ENCODE results near the gene TTC23.
A peak's percentile ranks its signal among the peaks of the same experiment; 100 is the strongest.

TTC23 gene

GRCh38 chr15:99249270-99249841 lies at the start of gene TTC23:
Gene TTC23 (minus strand): TSS chr15:99249581. CDS start chr15:99228712, 20,869 bp downstream.
- no peak for TF ChIP-seq FOXK2 (IDR thresholded peaks at IDR 0.05)
- TF ChIP-seq CTBP1 (IDR thresholded peaks at IDR 0.05; ENCODE audit: borderline replicate concordance) = no peak
- TF ChIP-seq SUZ12 (IDR thresholded peaks at IDR 0.05) = no peak
- no peak for TF ChIP-seq FOXA1 (IDR thresholded peaks at IDR 0.05)
- no peak for TF ChIP-seq BHLHE40 (IDR thresholded peaks at IDR 0.05; ENCODE audit: borderline replicate concordance)
- TF ChIP-seq TARDBP (IDR thresholded peaks at IDR 0.05) = no peak
- no peak for TF ChIP-seq LEF1 (IDR thresholded peaks at IDR 0.05; ENCODE audit: borderline replicate concordance)
- TF ChIP-seq, protein P1, sequence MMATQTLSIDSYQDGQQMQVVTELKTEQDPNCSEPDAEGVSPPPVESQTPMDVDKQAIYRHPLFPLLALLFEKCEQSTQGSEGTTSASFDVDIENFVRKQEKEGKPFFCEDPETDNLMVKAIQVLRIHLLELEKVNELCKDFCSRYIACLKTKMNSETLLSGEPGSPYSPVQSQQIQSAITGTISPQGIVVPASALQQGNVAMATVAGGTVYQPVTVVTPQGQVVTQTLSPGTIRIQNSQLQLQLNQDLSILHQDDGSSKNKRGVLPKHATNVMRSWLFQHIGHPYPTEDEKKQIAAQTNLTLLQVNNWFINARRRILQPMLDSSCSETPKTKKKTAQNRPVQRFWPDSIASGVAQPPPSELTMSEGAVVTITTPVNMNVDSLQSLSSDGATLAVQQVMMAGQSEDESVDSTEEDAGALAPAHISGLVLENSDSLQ (IDR thresholded peaks at IDR 0.05) = peak; percentile 98
- DNase-seq (ENCODE audit: extremely low spot score) = peak; percentile 68
- ChIA-PET POLR2A (no interaction called here), CTCF (interaction anchor here (0.7 kb wide), 1 partner anchor 23 kb away, joined by 3 read pairs; no protein-coding TSS in a partner anchor)

DNA sequence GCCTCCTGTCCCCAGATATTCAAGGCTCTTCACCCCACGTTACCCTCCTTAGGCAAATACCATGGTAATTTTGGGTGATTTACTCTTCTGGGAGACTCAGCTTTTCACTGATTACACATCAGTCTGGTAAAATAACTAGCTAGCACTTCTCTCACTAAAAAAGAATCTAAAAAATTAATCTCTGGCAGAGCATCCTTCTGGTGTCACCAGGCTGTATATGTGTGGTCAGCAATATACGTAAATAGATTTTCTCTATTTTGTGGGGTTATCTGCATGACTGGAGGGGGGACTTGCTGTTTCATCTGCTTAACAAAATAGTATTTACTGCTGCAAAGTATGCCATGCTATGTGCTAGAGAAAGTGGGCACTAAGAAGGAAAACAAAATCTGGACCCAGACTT lies 47.0 kb upstream of the TTC23 start:
- no peak for DNase-seq (ENCODE audit: extremely low spot score)
- CTCF ChIA-PET = interaction anchor here (1.7 kb wide), 1 partner anchor 408 kb away, joined by 5 read pairs; no protein-coding TSS in a partner anchor
- POLR2A ChIA-PET = interaction anchor here (2.8 kb wide), 1 partner anchor 437 kb away, joined by 6 read pairs; the partner anchor contains the start of gene LYSMD4
- TF ChIP-seq, protein P1 (IDR thresholded peaks at IDR 0.05) = no peak
- TF ChIP-seq NFRKB (IDR thresholded peaks at IDR 0.05) (no peak), L3MBTL2 (conservative IDR thresholded peaks at IDR 0.05) (no peak), FOXK2 (IDR thresholded peaks at IDR 0.05) (no peak), SUZ12 (IDR thresholded peaks at IDR 0.05) (no peak), CTBP1 (IDR thresholded peaks at IDR 0.05; ENCODE audit: borderline replicate concordance) (no peak), SP1 (IDR thresholded peaks at IDR 0.05) (no peak)

DNA sequence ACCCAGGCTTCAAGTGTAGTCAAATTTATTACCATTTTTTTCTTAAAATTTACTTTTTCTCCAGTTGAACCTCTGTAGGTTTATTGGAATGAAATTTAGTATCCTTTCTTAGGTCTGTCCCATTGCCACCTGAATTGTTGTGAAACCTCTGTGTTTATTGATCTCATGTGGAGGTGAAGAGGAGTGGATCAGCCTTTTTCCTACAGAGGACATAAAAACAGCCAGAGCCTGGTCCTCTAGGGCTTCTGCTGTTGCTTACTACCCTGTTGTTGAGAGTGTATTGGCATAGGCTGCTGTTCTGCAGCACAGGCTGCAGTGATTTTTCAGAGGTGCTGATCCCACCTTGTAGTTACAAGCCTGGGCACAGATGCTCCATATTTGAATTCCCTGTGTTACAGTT lies 46.5 kb upstream of the TTC23 start:
- ChIA-PET CTCF (no interaction called here), POLR2A (interaction anchor here (2.8 kb wide), 1 partner anchor 437 kb away, joined by 6 read pairs; the partner anchor contains the start of gene LYSMD4)
- no peak for TF ChIP-seq TARDBP (IDR thresholded peaks at IDR 0.05)
- no peak for TF ChIP-seq FOXK2 (IDR thresholded peaks at IDR 0.05)
- TF ChIP-seq, protein P1 (IDR thresholded peaks at IDR 0.05) = no peak
- TF ChIP-seq NFRKB (IDR thresholded peaks at IDR 0.05) = no peak
- TF ChIP-seq L3MBTL2 (conservative IDR thresholded peaks at IDR 0.05) = no peak
- no peak for TF ChIP-seq HDGF (IDR thresholded peaks at IDR 0.05; ENCODE audit: borderline replicate concordance)
- no peak for TF ChIP-seq FOXA1 (IDR thresholded peaks at IDR 0.05)
- no peak for DNase-seq (ENCODE audit: extremely low spot score)

- POLR2A ChIA-PET = no interaction called here
- no peak for DNase-seq (ENCODE audit: extremely low spot score)
- TF ChIP-seq SUZ12 (IDR thresholded peaks at IDR 0.05) (no peak), FOXA1 (IDR thresholded peaks at IDR 0.05) (no peak), L3MBTL2 (conservative IDR thresholded peaks at IDR 0.05) (no peak), CTBP1 (IDR thresholded peaks at IDR 0.05; ENCODE audit: borderline replicate concordance) (no peak), LEF1 (IDR thresholded peaks at IDR 0.05; ENCODE audit: borderline replicate concordance) (no peak), FOXM1 (IDR thresholded peaks at IDR 0.05; ENCODE audit: borderline replicate concordance) (no peak), HDGF (IDR thresholded peaks at IDR 0.05; ENCODE audit: borderline replicate concordance) (no peak), NFRKB (IDR thresholded peaks at IDR 0.05) (no peak), TARDBP (IDR thresholded peaks at IDR 0.05) (no peak), BHLHE40 (IDR thresholded peaks at IDR 0.05; ENCODE audit: borderline replicate concordance) (no peak), ZNF384 (IDR thresholded peaks at IDR 0.05) (no peak), ARNT (IDR thresholded peaks at IDR 0.05) (no peak)
- TF ChIP-seq, protein P1 (IDR thresholded peaks at IDR 0.05) = no peak
- CTCF ChIA-PET = no interaction called here
Observed at GRCh38 chr15:99291643-99292042, 42.3 kb upstream of the TTC23 start.

- TF ChIP-seq BHLHE40 (IDR thresholded peaks at IDR 0.05; ENCODE audit: borderline replicate concordance) (no peak), ELF4 (IDR thresholded peaks at IDR 0.05) (no peak), FOXA1 (IDR thresholded peaks at IDR 0.05) (no peak), SP1 (IDR thresholded peaks at IDR 0.05) (no peak), ZNF384 (IDR thresholded peaks at IDR 0.05) (no peak), SUZ12 (IDR thresholded peaks at IDR 0.05) (no peak), LEF1 (IDR thresholded peaks at IDR 0.05; ENCODE audit: borderline replicate concordance) (no peak), CTBP1 (IDR thresholded peaks at IDR 0.05; ENCODE audit: borderline replicate concordance) (no peak), ARNT (IDR thresholded peaks at IDR 0.05) (no peak), NFRKB (IDR thresholded peaks at IDR 0.05) (no peak), FOXK2 (IDR thresholded peaks at IDR 0.05) (no peak), TARDBP (IDR thresholded peaks at IDR 0.05) (no peak), L3MBTL2 (conservative IDR thresholded peaks at IDR 0.05) (no peak), FOXM1 (IDR thresholded peaks at IDR 0.05; ENCODE audit: borderline replicate concordance) (no peak), HDGF (IDR thresholded peaks at IDR 0.05; ENCODE audit: borderline replicate concordance) (no peak)
- TF ChIP-seq, protein P1 (IDR thresholded peaks at IDR 0.05) = no peak
- ChIA-PET POLR2A (no interaction called here), CTCF (interaction anchor here (1.2 kb wide), 1 partner anchor 102 kb away, joined by 4 read pairs; no protein-coding TSS in a partner anchor)
- DNase-seq (ENCODE audit: extremely low spot score) = no peak
Observed at GRCh38 chr15:99283717-99284116, 34.3 kb upstream of the TTC23 start.

Measured in HEK293T (cell line).